Prostate gland (tissue), 2 donors: ENCODE measurements around the gene STAB1. TPM values are rescaled to one million over a fixed set of nuclear protein-coding genes. Genes with fewer than 3 reads are reported as not detected.

Experiments used
- DNase-seq: peaks from one replicate; pipeline ENCODE4 v3.0.0-alpha.2; 2019; ENCODE audit warnings: low spot score
- H3K27ac ChIP-seq, 2 donors: fragments of 200-600 bp; sonication (generic); 2 replicates each; pipeline ENCODE4 v1.5.1; 2017 to 2019
- H3K27me3 ChIP-seq: fragments of 200-600 bp; sonication (generic); replicated peaks from 2 replicates; pipeline ENCODE4 v1.5.1; 2019; ENCODE audit not compliant: insufficient read depth
- H3K36me3 ChIP-seq, 2 donors: fragments of 200-600 bp; sonication (generic); 1 replicate in 1 of 2; 2 replicates in 1 of 2; pipeline versions ENCODE4 v1.5.1 to v1.8.1; 2017 to 2019
- H3K4me1 ChIP-seq: fragments of 200-600 bp; sonication (generic); replicated peaks from 2 replicates; pipeline ENCODE4 v1.5.1; 2019
- H3K4me3 ChIP-seq, 2 donors: fragments of 200-600 bp; sonication (generic); 2 replicates each; pipeline ENCODE4 v1.5.1; 2017 to 2019
- H3K9me3 ChIP-seq: fragments of 200-600 bp; sonication (generic); 2 replicates; pipeline ENCODE4 v1.5.1; 2017
- POLR2A ChIP-seq: fragments of 450-650 bp; IDR thresholded peaks from one replicate; pipeline ENCODE4 v1.6.1; 2016; ENCODE audit warnings: antibody characterized with exemption, mild to moderate bottlenecking
- POLR2AphosphoS5 ChIP-seq: sonication (generic); formaldehyde crosslinking; IDR thresholded peaks from one replicate; pipeline ENCODE4 v1.6.1; 2017; ENCODE audit warnings: antibody characterized with exemption
- WGBS: methylation state at CpG from one replicate; pipeline ENCODE4 v1.1.5; 2018; 5-methylcytosine and 5-hydroxymethylcytosine counted together
- intact Hi-C: fragments of 100-400 bp; cut with DNase I; formaldehyde crosslinking; loops from one replicate; pipeline ENCODE4 v1.14.2; 2022
- total RNA-seq, 2 donors: library from RNA; depleted of rRNA; stranded (reverse); fragments of >200 nt; gene quantifications; one replicate each; pipeline ENCODE4 v1.1.0, GENCODE V29; 2016
- TF ChIP-seq, protein P1 (sequence below), 4 experiments: fragments of 200-600 bp in 2 of 4; fragments of 450-650 bp in 2 of 4; sonication (generic) in 2 of 4; IDR thresholded peaks; 1 replicate in 3 of 4; 2 replicates in 1 of 4; pipeline ENCODE4 v1.5.1; 2016 to 2019; ENCODE audit warnings: antibody characterized with exemption in 4 of 4, mild to moderate bottlenecking in 2 of 4, moderate library complexity in 2 of 4

Gene STAB1
- total RNA-seq, 2 donors from 2014 or later, result 21.8 to 68.6 TPM

DNA sequence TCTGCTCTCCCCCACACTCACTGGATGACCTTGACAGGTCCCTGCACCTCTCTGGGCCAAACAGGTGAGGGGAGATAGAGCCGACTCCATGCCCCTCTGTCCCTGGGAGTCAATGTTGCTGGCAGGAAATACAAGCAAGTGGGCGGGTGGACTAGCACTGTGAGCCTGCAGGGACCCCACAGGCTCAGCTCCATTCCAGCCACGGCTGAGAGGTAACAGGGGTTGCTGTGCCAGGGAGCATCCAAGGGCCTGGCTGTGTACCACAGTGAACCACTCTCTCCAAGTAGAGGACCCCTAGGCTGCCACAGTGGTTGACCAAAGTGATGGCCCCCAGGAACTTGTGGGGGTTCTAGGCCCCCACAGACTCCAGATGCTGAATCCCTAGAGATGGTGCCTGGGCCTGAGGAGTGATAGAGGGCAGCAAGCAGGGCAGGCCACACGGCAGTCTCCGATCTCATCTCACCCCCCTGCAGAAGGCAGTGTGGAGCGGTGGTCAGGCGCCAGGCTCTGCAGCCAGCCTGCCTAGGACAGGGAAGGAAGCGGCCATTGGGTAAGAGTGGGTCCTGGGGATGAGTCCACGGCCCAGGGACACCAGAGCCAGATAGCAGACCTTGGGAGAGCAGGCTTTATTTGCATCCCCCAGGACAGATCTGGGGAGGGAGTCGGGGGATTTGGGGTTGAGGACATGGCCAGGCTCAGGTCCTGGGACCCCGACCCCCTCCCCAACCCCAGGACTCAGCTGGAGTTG is 44.5 kb upstream of the STAB1 start:
- TF ChIP-seq, protein P1, sequence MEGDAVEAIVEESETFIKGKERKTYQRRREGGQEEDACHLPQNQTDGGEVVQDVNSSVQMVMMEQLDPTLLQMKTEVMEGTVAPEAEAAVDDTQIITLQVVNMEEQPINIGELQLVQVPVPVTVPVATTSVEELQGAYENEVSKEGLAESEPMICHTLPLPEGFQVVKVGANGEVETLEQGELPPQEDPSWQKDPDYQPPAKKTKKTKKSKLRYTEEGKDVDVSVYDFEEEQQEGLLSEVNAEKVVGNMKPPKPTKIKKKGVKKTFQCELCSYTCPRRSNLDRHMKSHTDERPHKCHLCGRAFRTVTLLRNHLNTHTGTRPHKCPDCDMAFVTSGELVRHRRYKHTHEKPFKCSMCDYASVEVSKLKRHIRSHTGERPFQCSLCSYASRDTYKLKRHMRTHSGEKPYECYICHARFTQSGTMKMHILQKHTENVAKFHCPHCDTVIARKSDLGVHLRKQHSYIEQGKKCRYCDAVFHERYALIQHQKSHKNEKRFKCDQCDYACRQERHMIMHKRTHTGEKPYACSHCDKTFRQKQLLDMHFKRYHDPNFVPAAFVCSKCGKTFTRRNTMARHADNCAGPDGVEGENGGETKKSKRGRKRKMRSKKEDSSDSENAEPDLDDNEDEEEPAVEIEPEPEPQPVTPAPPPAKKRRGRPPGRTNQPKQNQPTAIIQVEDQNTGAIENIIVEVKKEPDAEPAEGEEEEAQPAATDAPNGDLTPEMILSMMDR (IDR thresholded peaks at IDR 0.05), result no peak
- TF ChIP-seq POLR2AphosphoS5, result no peak
- no peak for TF ChIP-seq POLR2A
- H3K9me3 ChIP-seq, result no peaks in the 10 kb centered on the region
- WGBS, result 87% methylated on average over 11 of the region's 11 CpGs
- H3K4me3 ChIP-seq, result no peak overlapping the region
- no peaks in the 10 kb centered on the region for H3K27me3 ChIP-seq
- intact Hi-C loops, result no loop called here
- H3K4me1 ChIP-seq, result no peaks in the 10 kb centered on the region
- no peak for DNase-seq
- no peak overlapping the region for H3K27ac ChIP-seq
- no peaks in the 10 kb centered on the region for H3K36me3 ChIP-seq

DNA sequence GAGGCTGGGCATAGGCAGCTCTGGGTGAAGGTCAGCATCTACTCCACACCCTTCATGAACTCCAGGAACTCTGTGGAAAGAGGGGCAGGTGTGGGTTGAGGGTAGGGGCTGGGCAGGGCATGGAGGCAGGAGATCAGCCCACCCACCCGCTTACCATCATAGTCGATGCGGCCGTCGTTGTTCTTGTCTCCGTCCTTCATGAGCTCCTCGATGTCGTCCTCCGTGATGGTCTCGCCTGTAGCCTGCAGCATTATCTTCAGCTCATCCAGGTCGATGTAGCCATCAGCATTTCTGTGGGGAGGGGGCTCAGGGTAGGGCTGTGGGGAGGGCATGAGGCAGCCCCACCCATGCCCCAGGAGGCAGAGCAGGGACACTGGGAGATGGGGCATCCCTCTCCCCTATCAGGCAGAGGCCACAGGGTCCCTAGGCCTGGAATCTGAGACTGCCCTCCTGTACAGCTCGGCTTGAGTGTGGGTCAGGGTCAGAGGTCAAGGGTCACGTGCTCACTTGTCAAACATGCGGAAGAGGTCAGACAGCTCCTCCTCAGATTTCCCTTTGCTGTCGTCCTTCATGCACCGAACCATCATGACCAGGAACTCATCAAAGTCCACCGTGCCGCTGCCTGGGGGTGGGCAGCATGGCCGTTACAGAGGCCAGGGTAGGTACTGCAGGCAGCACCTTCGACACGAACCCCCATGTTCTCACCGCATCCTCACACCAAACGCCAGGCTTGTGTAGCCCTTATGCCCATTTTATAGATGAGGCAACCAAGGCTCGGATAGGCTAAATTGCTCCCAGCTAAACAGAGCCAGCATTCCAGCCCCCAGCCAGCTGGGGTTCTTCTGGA is 43.7 kb upstream of the STAB1 start:
- no peaks in the 10 kb centered on the region for H3K36me3 ChIP-seq
- H3K27ac ChIP-seq, result no peak overlapping the region
- no peaks in the 10 kb centered on the region for H3K9me3 ChIP-seq
- intact Hi-C loops, result no loop called here
- no peaks in the 10 kb centered on the region for H3K4me1 ChIP-seq
- no peak for DNase-seq
- WGBS, result 87% methylated on average over 24 of the region's 24 CpGs
- no peaks in the 10 kb centered on the region for H3K27me3 ChIP-seq
- no peak overlapping the region for H3K4me3 ChIP-seq
- no peak for TF ChIP-seq POLR2A
- no peak for TF ChIP-seq POLR2AphosphoS5
- TF ChIP-seq, protein P1 (IDR thresholded peaks at IDR 0.05), result no peak

DNA sequence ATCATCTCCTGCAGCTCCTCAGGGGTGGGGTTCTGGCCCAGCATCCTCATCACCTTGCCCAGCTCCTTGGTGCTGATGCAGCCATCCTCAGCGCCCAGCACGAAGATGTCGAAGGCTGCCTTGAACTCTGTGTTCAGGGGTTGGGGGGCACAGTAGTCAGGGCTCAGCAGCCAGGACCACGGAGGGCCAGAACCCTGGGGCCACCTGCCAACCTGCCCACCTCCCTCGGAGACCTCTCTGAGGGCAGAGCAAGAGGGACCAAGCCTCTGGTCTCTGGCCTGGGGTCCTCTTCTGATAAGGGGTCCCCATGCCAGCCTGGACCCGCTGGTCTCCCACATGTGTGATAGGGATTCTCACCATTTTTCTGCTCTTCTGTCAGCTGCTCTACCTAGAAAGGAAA is 43.0 kb upstream of the STAB1 start:
- H3K36me3 ChIP-seq, result no peaks in the 10 kb centered on the region
- no peak overlapping the region for H3K4me3 ChIP-seq
- H3K27me3 ChIP-seq, result no peaks in the 10 kb centered on the region
- no peak overlapping the region for H3K27ac ChIP-seq
- H3K9me3 ChIP-seq, result no peaks in the 10 kb centered on the region
- intact Hi-C loops, result no loop called here
- no peaks in the 10 kb centered on the region for H3K4me1 ChIP-seq
- TF ChIP-seq POLR2A, result no peak
- no peak for TF ChIP-seq POLR2AphosphoS5
- TF ChIP-seq, protein P1 (IDR thresholded peaks at IDR 0.05), result no peak
- 95% methylated on average over 6 of the region's 6 CpGs for WGBS
- no peak for DNase-seq

DNA sequence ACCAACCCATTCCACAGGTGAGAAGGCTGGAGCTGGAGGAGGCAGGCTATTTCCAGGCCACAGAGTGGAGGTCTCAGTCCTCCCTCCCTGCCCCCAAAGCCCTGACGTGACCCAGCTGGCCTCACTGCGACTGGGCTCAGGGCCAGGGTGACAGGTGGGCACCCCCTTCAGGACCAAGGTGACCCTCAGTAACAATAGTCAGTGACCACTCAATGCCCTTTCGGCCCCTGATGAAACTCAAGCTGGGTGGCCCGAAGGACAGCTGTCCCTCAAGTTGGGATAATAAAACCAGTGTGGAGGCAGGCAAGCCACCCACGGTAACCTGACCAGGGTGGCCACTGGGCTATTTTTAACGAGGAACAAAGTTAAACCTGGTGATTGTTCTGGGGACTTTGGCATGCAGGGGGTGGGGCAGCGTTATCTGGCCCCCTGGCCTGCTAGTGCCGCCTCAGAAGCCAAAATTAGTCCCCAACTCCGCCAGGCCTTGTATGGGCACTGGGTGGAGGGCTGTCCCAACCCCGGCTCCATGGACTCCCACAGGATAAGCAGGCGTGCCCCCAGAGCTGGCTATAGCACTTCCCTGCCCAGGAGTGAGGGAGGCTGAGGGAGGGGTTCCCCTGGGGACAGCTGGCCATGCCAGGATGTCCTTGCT is 42.4 kb upstream of the STAB1 start:
- Histone ChIP-seq H3K27ac (peak overlapping the region in 1 of 2 donors; percentile 5), H3K4me3 (no peak overlapping the region), H3K4me1 (no peaks in the 10 kb centered on the region), H3K27me3 (no peaks in the 10 kb centered on the region), H3K9me3 (no peaks in the 10 kb centered on the region), H3K36me3 (no peaks in the 10 kb centered on the region)
- TF ChIP-seq POLR2AphosphoS5, result no peak
- TF ChIP-seq, protein P1 (IDR thresholded peaks at IDR 0.05), result no peak
- TF ChIP-seq POLR2A, result no peak
- intact Hi-C loops, result no loop called here
- DNase-seq, result no peak
- WGBS, result 70% methylated on average over 11 of the region's 11 CpGs
